GM20000 (cell line): ENCODE data around the gene UBA7.
A peak's percentile ranks its signal among the peaks of the same experiment; 100 is the strongest.

ENCODE experiments used
- DNase-seq: peaks from one replicate; pipeline ENCODE4 v3.0.0; 2012; ENCODE audit warnings: low spot score
- CTCF ChIP-seq: IDR thresholded peaks from 2 replicates; pipeline ENCODE4 v1.5.1; 2012; ENCODE audit warnings: mild to moderate bottlenecking, control low read depth; ENCODE audit errors: extremely low read depth, missing control alignments

The UBA7 gene

GRCh38 chr3:49804141-49805041 is 9.4 kb downstream of the UBA7 start:
- no peak for DNase-seq
- TF ChIP-seq CTCF = no peak

- no peak for TF ChIP-seq CTCF
- peak; percentile 45 for DNase-seq
Measured at GRCh38 chr3:49803465-49804140, 10.2 kb downstream of the UBA7 start.

- no peak for TF ChIP-seq CTCF
- peak; percentile 93 for DNase-seq
Measured at GRCh38 chr3:49802719-49803464, 10.9 kb downstream of the UBA7 start, which contains the start of gene INKA1. INKA1 (plus strand) TSS chr3:49803261; CDS start chr3:49803393, 132 bp downstream.

- no peak for DNase-seq
- TF ChIP-seq CTCF = no peak
Measured at GRCh38 chr3:49801160-49801559, 12.6 kb downstream of the UBA7 start.

GRCh38 chr3:49799761-49800160 is 14.0 kb downstream of the UBA7 start, which contains the start of gene CDHR4:
CDHR4 (minus strand) TSS chr3:49799873; CDS start chr3:49799812, 61 bp downstream.
- DNase-seq = no peak
- no peak for TF ChIP-seq CTCF

- no peak for TF ChIP-seq CTCF
- DNase-seq = no peak
Measured at GRCh38 chr3:49799105-49799504, 14.6 kb downstream of the UBA7 start.
